Thyroid gland (tissue), 4 donors: ENCODE results near the gene ESM1. TPM values are rescaled to one million over a fixed set of nuclear protein-coding genes. Genes with fewer than 3 reads are reported as not detected.

ENCODE experiments used
- DNase-seq, 2 donors: peaks; one replicate each; pipeline ENCODE4 v3.0.0-alpha.2; 2019
- H3K27ac ChIP-seq, 3 donors: fragments of 200-600 bp; sonication (generic); 1 replicate in 2 of 3; 2 replicates in 1 of 3; pipeline ENCODE4 v1.5.1; 2016 to 2019; ENCODE audit warnings: mild to moderate bottlenecking in 1 of 3, moderate library complexity in 1 of 3
- H3K27me3 ChIP-seq: fragments of 200-600 bp; sonication (generic); one replicate; pipeline ENCODE4 v1.5.1; 2019
- H3K36me3 ChIP-seq, 2 donors: fragments of 200-600 bp; sonication (generic); one replicate each; pipeline ENCODE4 v1.5.1; 2016 to 2019
- H3K4me1 ChIP-seq, 2 donors: fragments of 200-600 bp; sonication (generic); one replicate each; pipeline ENCODE4 v1.5.1; 2017 to 2019
- H3K4me3 ChIP-seq, 3 donors: fragments of 200-600 bp; sonication (generic); replicated peaks in 1 of 3; 1 replicate in 2 of 3; 2 replicates in 1 of 3; pipeline ENCODE4 v1.5.1; 2016; ENCODE audit warnings: mild to moderate bottlenecking in 1 of 3
- H3K9me3 ChIP-seq: fragments of 200-600 bp; sonication (generic); one replicate; pipeline ENCODE4 v1.5.1; 2017
- CTCF ChIP-seq, 6 experiments: fragments of 200-600 bp in 3 of 6; fragments of 450-650 bp in 3 of 6; sonication (generic) in 3 of 6; IDR thresholded peaks; one replicate each; pipeline ENCODE4 v1.5.1; 2016 to 2019; ENCODE audit warnings: antibody characterized with exemption in 6 of 6, mild to moderate bottlenecking in 2 of 6, inconsistent platforms in 1 of 6, moderate library complexity in 1 of 6
- POLR2A ChIP-seq, 2 donors: fragments of 450-650 bp; IDR thresholded peaks; one replicate each; pipeline ENCODE4 v1.6.1; 2017; ENCODE audit warnings: antibody characterized with exemption in 2 of 2, mild to moderate bottlenecking in 2 of 2, moderate library complexity in 1 of 2
- WGBS, 2 donors: methylation state at CpG; one replicate each; pipeline ENCODE4 v1.1.5; 2017; 5-methylcytosine and 5-hydroxymethylcytosine counted together
- intact Hi-C: fragments of 100-400 bp; cut with DNase I; formaldehyde crosslinking; loops from one replicate; pipeline ENCODE4 v1.15.1; 2023
- total RNA-seq, 4 donors: library from RNA; depleted of rRNA; stranded (reverse); fragments of >200 nt; gene quantifications; one replicate each; pipeline ENCODE4 v1.2.3, GENCODE V29; 2016

ESM1 gene
- total RNA-seq, 4 donors from 2014 or later, result 0.40 to 2.3 TPM; not detected in 2

GRCh38 chr5:54969242-54969641 is 16.2 kb downstream of the ESM1 start:
- 91 to 93% methylated on average over 4 of the region's 4 CpGs for WGBS, 2 donors
- DNase-seq, result no peak
- H3K27ac ChIP-seq, result no peak overlapping the region
- no peaks in the 10 kb centered on the region for H3K9me3 ChIP-seq
- H3K4me3 ChIP-seq, result no peak overlapping the region
- H3K36me3 ChIP-seq, result no peaks in the 10 kb centered on the region
- H3K4me1 ChIP-seq, result no peaks in the 10 kb centered on the region
- H3K27me3 ChIP-seq, result no peaks in the 10 kb centered on the region
- TF ChIP-seq CTCF (IDR thresholded peaks at IDR 0.05) (no peak), POLR2A (IDR thresholded peaks at IDR 0.05) (no peak)
- intact Hi-C loops, result no loop called here

GRCh38 chr5:54965806-54966205 is 19.6 kb downstream of the ESM1 start:
- WGBS, 2 donors, result 47 to 71% methylated on average over 3 of the region's 3 CpGs
- DNase-seq, result no peak
- no peaks in the 10 kb centered on the region for H3K27me3 ChIP-seq
- H3K27ac ChIP-seq, result no peak overlapping the region
- H3K9me3 ChIP-seq, result no peaks in the 10 kb centered on the region
- TF ChIP-seq POLR2A (IDR thresholded peaks at IDR 0.05) (no peak), CTCF (IDR thresholded peaks at IDR 0.05) (no peak)
- H3K36me3 ChIP-seq, result no peaks in the 10 kb centered on the region
- no peaks in the 10 kb centered on the region for H3K4me1 ChIP-seq
- no peak overlapping the region for H3K4me3 ChIP-seq
- intact Hi-C loops, result no loop called here

GRCh38 chr5:54964405-54964804 is 21.0 kb downstream of the ESM1 start:
- Histone ChIP-seq H3K9me3 (no peaks in the 10 kb centered on the region), H3K27me3 (no peaks in the 10 kb centered on the region), H3K4me1 (no peaks in the 10 kb centered on the region), H3K27ac (no peak overlapping the region), H3K4me3 (no peak overlapping the region), H3K36me3 (no peaks in the 10 kb centered on the region)
- intact Hi-C loops, result no loop called here
- TF ChIP-seq CTCF (IDR thresholded peaks at IDR 0.05), result no peak
- TF ChIP-seq POLR2A (IDR thresholded peaks at IDR 0.05), result no peak
- DNase-seq, result no peak

GRCh38 chr5:54959673-54960418 is 25.5 kb downstream of the ESM1 start:
- Histone ChIP-seq H3K4me1 (no peaks in the 10 kb centered on the region), H3K27ac (no peak overlapping the region), H3K36me3 (no peaks in the 10 kb centered on the region), H3K4me3 (no peak overlapping the region), H3K9me3 (no peaks in the 10 kb centered on the region), H3K27me3 (no peaks in the 10 kb centered on the region)
- DNase-seq, result no peak
- 66 to 73% methylated on average over 6 of the region's 6 CpGs for whole genome bisulfite sequencing, 2 donors
- no peak for TF ChIP-seq CTCF (IDR thresholded peaks at IDR 0.05)
- TF ChIP-seq POLR2A (IDR thresholded peaks at IDR 0.05), result no peak
- intact Hi-C loops, result no loop called here

- TF ChIP-seq CTCF (IDR thresholded peaks at IDR 0.05) (no peak), POLR2A (IDR thresholded peaks at IDR 0.05) (no peak)
- intact Hi-C loops, result no loop called here
- no peaks in the 10 kb centered on the region for H3K27me3 ChIP-seq
- no peak overlapping the region for H3K4me3 ChIP-seq
- H3K27ac ChIP-seq, result no peak overlapping the region
- DNase-seq, result no peak
- H3K36me3 ChIP-seq, result no peaks in the 10 kb centered on the region
- H3K9me3 ChIP-seq, result no peaks in the 10 kb centered on the region
- H3K4me1 ChIP-seq, result no peaks in the 10 kb centered on the region
These were observed 28.5 kb downstream of the ESM1 start for GRCh38 chr5:54956922-54957321.
